GM21737 (cell line): Measurements from ENCODE around the gene PMIS2.

Experiments
- ATAC-seq: cut with Tn5 transposase; IDR thresholded peaks from one replicate; pipeline ENCODE4 v1.9.1; 2021; ENCODE audit warnings: mild to moderate bottlenecking, moderate library complexity; ENCODE audit not compliant: unreplicated experiment

Gene PMIS2

GRCh38 chr19:35556025-35556590 is 29.9 kb upstream of the PMIS2 start:
- ATAC-seq = no peak

GRCh38 chr19:35556846-35557538 is 29.0 kb upstream of the PMIS2 start:
- no peak for ATAC-seq

GRCh38 chr19:35557539-35558399 is 28.2 kb upstream of the PMIS2 start:
- no peak for ATAC-seq

GRCh38 chr19:35558400-35559280 is 27.3 kb upstream of the PMIS2 start:
- no peak for ATAC-seq

GRCh38 chr19:35559281-35559659 is 26.7 kb upstream of the PMIS2 start:
- ATAC-seq = no peak

- no peak for ATAC-seq
These were observed 26.2 kb upstream of the PMIS2 start for GRCh38 chr19:35559781-35560180.

- no peak for ATAC-seq
These were observed 25.7 kb upstream of the PMIS2 start for GRCh38 chr19:35560271-35560670.

GRCh38 chr19:35560677-35561076 is 25.3 kb upstream of the PMIS2 start:
- no peak for ATAC-seq

- ATAC-seq = no peak
These were observed 24.5 kb upstream of the PMIS2 start for GRCh38 chr19:35561436-35561835.

- no peak for ATAC-seq
These were observed 23.6 kb upstream of the PMIS2 start for GRCh38 chr19:35562336-35562735.

GRCh38 chr19:35562776-35563175 is 23.2 kb upstream of the PMIS2 start:
- ATAC-seq = no peak

- no peak for ATAC-seq
These were observed 22.7 kb upstream of the PMIS2 start, which contains the start of gene ATP4A for GRCh38 chr19:35563207-35563829. Gene ATP4A (minus strand): TSS chr19:35563658. CDS start chr19:35563629, 29 bp downstream.

- no peak for ATAC-seq
These were observed 20.7 kb upstream of the PMIS2 start for GRCh38 chr19:35565016-35565856.

GRCh38 chr19:35566738-35567137 is 19.2 kb upstream of the PMIS2 start:
- no peak for ATAC-seq

- ATAC-seq = no peak
These were observed 16.6 kb upstream of the PMIS2 start for GRCh38 chr19:35569281-35569781.

GRCh38 chr19:35571406-35571965 is 14.5 kb upstream of the PMIS2 start:
- no peak for ATAC-seq

- no peak for ATAC-seq
These were observed 8.1 kb upstream of the PMIS2 start for GRCh38 chr19:35577918-35578317.

- no peak for ATAC-seq
These were observed 7.3 kb upstream of the PMIS2 start for GRCh38 chr19:35578707-35579106.

- ATAC-seq = no peak
These were observed 3.2 kb upstream of the PMIS2 start for GRCh38 chr19:35582760-35583159.
